Measurements from ENCODE around the gene DDX18.

Gene DDX18

DNA sequence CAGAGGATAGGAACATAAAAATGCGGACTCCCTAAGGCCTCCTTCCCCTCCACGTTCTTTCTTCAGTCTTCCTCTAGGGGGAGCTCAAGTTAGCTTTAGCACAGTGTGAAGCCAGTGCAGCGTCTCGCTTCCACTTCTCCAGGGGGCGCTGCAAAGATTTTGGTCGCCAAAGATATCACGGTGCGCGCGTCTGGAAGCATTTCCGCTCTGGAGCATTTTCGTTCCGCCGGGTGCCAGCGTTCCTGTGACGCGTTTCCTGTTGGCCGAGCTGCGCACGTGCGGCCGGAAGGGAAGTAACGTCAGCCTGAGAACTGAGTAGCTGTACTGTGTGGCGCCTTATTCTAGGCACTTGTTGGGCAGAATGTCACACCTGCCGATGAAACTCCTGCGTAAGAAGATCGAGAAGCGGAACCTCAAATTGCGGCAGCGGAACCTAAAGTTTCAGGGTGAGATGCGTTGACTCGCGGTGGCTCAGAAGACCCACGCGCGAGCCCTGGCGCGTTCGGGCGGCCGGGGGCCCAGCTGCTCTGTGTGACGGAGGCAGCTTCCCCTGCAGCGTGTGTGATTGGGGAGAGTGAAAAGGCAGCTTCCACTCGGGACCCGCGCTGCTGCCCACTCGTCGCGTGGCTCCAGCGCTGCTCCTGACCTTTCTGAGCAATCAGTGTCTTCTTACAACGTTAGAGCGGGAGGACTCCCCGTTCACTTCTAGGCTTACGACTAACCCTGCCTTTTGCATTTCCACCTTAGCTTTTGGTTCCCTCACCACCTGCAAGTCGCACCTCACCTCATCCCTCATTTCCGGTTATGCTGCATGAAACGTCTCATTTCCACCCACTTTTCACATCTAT is at the start of gene DDX18:
Gene DDX18 (plus strand): TSS at position 275 of the 848 bp plus-strand sequence. CDS start 87 bp downstream, at position 362.
- TF ChIP-seq CTCF (IDR thresholded peaks at IDR 0.05; ENCODE audit: insufficient read depth, missing control alignments), result peak; percentile 100
- DNase-seq (ENCODE audit: insufficient read length, low spot score) (no peak), FAIRE-seq (peak; percentile 61)

DNA sequence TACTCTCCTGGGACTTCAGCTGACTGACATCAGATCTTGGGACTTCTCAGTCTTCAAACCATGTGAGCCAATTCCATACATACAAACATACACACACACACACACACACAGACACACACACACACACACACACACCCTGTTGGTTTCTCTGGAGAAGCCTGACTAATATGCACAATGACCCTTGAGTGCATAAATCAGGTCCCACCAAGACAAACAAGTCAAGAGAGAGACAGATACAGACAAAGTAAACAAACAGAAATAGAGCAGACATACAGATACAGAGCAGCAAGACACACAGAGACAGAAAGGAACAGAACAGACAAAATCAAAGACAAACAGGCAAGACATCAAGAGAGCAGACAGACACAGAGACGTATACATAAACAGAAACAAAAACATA is 43.8 kb upstream of the DDX18 start:
- no peak for FAIRE-seq
- DNase-seq (ENCODE audit: insufficient read length, low spot score), result no peak

GRCh38 chr2:117771969-117772630 is 42.4 kb upstream of the DDX18 start:
- peak; percentile 65 for TF ChIP-seq CTCF (IDR thresholded peaks at IDR 0.05; ENCODE audit: insufficient read depth, missing control alignments)
- DNase-seq (ENCODE audit: insufficient read length, low spot score) (no peak), FAIRE-seq (no peak)

More for the DNA sequence above, 43.8 kb upstream of the DDX18 start:
- TF ChIP-seq CTCF (IDR thresholded peaks at IDR 0.05; ENCODE audit: insufficient read depth, missing control alignments), result no peak

DNA sequence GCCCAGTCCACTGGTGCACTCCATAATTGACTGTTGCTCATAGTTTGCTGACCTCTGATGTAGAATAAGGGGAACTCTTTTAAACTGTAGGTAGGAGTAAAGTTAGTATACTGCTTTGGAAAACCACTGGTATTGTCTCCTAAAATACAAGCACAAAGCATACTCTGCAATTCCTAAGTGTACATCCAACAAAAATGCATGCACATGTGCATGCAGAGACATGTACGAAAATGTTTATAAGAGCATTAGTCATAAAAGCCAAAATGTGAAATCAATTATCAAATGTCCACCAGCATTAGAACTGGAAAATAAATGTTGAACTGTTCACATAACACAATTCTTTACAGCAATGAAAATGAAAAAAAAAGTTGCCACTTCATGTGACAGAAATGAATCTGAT is 39.8 kb upstream of the DDX18 start:
- DNase-seq (ENCODE audit: insufficient read length, low spot score) (no peak), FAIRE-seq (no peak)
- no peak for TF ChIP-seq CTCF (IDR thresholded peaks at IDR 0.05; ENCODE audit: insufficient read depth, missing control alignments)

GRCh38 chr2:117775703-117776219 is 38.7 kb upstream of the DDX18 start:
- TF ChIP-seq CTCF (IDR thresholded peaks at IDR 0.05; ENCODE audit: insufficient read depth, missing control alignments), result no peak
- no peak for FAIRE-seq
- no peak for DNase-seq (ENCODE audit: insufficient read length, low spot score)

DNA sequence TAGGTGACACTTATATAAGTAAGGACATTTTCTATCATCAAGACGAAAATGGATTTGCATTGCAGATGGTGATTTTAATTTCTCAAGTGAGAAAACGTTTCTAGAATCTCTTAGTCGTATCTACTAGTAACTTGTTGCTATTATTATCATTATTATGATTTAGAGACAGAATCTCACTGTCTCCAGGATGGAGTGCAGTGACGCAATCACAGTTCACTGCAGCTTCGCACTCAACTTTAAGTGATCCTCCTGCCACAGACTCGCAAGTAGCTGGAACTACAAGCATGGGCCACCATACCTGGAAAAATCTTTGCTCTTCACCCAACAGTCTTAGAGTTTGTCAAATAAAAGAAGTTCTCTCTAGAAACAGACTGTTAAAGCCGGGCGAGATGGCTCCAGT is 37.6 kb upstream of the DDX18 start:
- FAIRE-seq (no peak), DNase-seq (ENCODE audit: insufficient read length, low spot score) (no peak)
- no peak for TF ChIP-seq CTCF (IDR thresholded peaks at IDR 0.05; ENCODE audit: insufficient read depth, missing control alignments)
